Ecto neural progenitor cell (in vitro differentiated cells): ENCODE results near the gene IP6K1.
"Not testable (repeated sequence)": the region's sequence is repeated elsewhere in the genome, so short reads cannot be mapped to it uniquely, and the experiment has no call there.

Experiments used
- DNase-seq: peaks from one replicate; pipeline ENCODE4 v3.0.0-alpha.2; 2018; ENCODE audit warnings: low spot score

Gene IP6K1

GRCh38 chr3:49711489-49711888 is 74.9 kb downstream of the IP6K1 start:
- DNase-seq = no peak

- DNase-seq = no peak
Observed at GRCh38 chr3:49709852-49710251, 76.5 kb downstream of the IP6K1 start.

- DNase-seq = no peak
Observed at GRCh38 chr3:49707113-49707480, 79.2 kb downstream of the IP6K1 start.

- no peak for DNase-seq
Observed at GRCh38 chr3:49706456-49707112, 79.8 kb downstream of the IP6K1 start.

- DNase-seq = no peak
Observed at GRCh38 chr3:49705390-49705960, 80.9 kb downstream of the IP6K1 start.

- no peak for DNase-seq
Observed at GRCh38 chr3:49704629-49705028, 81.7 kb downstream of the IP6K1 start.

DNA sequence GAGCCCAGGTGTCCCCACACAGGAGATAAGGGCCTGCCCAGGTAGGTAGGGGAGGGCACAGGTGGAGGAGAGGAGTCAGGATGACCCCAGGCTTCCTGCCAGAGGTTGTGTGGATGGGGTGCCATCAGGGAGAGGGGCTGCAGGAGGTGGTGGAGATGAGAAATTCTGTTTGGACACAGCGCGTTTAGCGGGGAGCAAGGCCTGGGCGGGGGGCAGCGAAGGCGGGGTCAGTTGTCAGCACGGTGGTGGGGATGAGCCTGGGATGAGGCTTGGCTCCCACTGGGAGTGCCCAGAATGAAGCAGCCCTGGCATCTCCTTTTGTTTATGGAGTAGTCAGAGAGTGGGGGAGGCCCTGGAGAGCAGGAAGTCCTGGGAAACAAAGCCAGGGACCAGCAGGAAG is 82.4 kb downstream of the IP6K1 start:
- no peak for DNase-seq

GRCh38 chr3:49703443-49703927 is 82.9 kb downstream of the IP6K1 start:
- DNase-seq = peak; percentile 71

DNA sequence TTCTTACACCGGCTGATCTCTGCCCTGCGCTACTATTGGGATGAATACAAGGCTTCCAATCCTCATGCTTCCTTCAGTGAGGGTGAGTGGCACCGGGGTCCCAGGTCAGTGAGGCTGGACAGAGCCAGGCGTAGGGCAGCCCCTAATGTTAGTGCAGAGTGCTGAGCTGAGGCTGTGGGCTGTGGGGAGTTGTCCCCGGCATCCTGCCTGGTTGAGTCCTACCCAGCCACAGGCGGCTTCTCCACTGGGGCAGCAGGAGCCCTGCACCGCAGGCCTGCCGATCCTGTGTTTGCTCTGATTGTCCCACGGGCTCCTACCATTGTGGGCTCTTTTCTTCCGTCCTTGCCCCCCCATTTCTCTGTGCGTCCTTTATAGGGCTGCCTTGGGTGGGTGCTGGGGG is 83.7 kb downstream of the IP6K1 start:
- DNase-seq = no peak

DNA sequence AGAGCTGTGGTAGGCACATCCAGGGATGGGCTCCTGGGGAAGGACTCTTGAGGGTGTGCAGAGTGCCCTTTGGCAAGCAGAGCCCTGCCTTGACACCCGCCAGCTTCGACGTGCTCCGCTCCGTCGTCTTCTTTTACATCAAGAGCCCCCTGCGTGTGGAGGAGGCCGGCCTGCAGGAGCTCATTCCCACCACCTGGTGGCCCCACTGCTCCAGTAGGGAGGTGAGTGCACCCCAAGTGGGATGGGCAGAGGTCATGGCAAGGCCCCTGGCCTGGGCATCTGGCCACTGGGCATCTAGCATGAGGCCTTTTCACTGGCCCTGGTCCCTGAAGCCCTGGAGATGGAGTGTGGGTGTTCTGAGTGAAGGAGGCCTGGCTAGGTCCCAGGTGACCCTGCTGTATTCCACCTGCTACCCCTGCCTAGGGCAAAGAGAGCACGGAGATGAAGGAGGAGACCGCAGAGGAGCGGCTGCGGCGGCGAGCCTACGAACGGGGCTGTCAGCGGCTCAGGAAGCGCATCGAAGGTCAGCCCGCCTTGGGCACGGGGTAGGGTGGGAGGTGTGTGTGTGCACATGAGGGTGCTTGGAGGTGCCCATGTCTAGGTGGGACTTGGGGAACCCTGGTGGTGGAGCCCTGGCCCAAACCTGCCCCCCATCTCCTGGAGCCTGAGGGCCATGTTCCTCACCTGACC is 84.8 kb downstream of the IP6K1 start:
- peak; percentile 71 for DNase-seq

- no peak for DNase-seq
Observed at GRCh38 chr3:49700453-49701128, 85.8 kb downstream of the IP6K1 start.

DNA sequence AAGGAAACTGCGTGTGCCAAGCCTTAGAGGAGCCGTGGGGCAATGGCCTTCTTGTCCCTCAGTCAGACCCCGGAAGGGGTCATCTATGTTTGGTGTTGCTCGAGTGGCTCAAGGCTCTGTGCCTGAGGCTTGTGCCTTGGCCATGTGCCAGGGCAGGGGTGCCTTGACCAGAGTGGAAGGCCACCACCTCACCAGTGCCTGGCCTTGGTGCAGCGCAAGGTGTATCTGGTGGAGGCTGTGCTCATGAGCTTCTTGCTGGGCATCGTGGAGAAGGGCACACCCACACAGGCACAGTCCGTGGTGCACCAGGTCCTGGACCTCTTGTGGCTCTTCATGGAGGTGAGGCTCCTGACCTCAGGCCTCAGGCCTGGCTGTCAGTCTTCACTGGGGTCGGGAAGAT is 86.3 kb downstream of the IP6K1 start:
- DNase-seq = no peak

GRCh38 chr3:49699281-49699979 is 86.9 kb downstream of the IP6K1 start:
- DNase-seq = no peak

DNA sequence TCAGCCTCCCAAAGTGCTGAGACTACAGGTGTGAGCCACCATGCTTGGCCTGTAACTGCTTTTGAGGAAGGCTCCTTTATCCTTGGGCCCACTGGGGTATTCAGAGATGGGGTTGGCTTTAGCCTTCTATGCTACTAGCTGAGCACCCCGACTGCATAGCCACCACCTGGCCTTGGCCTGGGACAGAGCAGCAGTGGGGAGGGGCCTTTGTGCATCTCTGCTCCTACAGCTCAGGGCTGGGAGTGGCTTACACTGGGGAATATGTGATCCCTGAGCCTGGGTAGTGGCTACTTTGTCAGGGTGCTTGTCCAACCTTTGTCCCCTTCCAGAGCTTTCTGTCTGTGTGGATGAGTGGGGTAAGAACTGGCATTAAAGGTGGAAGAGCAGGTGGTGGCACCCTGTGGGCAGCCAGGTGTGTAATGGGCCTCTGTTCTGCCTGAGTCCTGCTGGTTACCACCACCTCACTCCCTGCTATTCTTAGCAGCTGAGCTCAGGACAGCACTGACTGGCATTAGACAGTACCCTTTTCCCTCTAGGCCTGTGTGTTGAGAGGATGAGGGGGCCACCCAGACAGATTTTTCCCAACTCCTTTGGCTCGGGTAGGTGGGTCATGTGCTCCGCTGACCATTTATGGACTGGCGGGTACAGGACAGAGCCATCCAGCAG is 90.9 kb downstream of the IP6K1 start:
- DNase-seq = not testable (repeated sequence)

GRCh38 chr3:49694409-49695070 is 91.8 kb downstream of the IP6K1 start:
- not testable (repeated sequence) for DNase-seq

DNA sequence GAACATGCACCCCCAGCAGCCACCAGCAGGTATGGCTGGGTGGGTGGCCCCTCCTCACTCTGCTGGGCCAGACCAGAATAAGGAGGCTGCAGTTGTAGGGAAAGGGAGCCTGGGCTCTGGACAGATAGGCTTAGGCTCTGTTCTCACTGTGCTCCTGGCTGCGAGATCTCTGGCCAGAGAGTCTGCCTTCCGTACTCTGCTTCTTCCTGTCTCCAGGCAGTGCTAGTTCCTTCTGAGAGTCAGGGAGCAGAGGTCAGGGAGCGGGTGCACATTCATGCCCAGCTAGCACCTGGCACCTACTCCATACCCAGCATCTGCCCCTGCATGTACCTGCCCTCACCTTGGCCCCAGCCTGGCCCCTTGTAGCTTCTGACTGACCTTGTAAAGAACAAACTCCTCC is 94.9 kb downstream of the IP6K1 start:
- not testable (repeated sequence) for DNase-seq

DNA sequence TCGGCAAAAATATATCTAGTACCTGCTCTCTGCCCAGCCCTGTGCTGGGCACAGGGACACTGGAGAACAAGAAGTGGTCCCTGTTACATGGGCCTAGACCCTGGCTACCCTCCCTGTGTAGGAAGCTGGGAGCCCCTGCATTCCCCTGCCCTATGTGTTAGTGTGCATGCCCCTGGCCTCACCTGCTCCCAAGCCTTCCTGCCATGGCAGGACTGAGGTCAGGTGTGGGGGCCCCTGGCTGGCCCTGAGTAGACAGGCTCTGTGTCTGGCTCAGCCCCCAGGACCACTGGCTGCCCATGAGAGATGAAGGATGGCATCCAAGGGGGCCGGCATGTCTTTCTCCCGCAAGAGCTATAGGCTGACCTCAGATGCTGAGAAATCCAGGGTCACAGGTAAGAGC is 95.5 kb downstream of the IP6K1 start:
- not testable (repeated sequence) for DNase-seq

- DNase-seq = not testable (repeated sequence)
Observed at GRCh38 chr3:49689908-49690624, 96.3 kb downstream of the IP6K1 start.

- DNase-seq = peak; percentile 98
Observed at GRCh38 chr3:49689046-49689907, 97.1 kb downstream of the IP6K1 start, which contains the start of the genes MST1 and RNF123. TSS of gene MST1 (minus strand) at chr3:49689474. CDS start at chr3:49688691, 783 bp downstream. TSS of gene RNF123 (plus strand) at chr3:49689557. CDS start at chr3:49691166, 1,609 bp downstream.
